ENCODE data around the gene AGPAT1. TPM values are rescaled to one million over a fixed set of nuclear protein-coding genes. Genes with fewer than 3 reads are reported as not detected.

AGPAT1 gene
- polyA plus RNA-seq, 2 of the 4 experiments (the other 2 are of a cell fraction), result 29.4 to 40.6 TPM

DNA sequence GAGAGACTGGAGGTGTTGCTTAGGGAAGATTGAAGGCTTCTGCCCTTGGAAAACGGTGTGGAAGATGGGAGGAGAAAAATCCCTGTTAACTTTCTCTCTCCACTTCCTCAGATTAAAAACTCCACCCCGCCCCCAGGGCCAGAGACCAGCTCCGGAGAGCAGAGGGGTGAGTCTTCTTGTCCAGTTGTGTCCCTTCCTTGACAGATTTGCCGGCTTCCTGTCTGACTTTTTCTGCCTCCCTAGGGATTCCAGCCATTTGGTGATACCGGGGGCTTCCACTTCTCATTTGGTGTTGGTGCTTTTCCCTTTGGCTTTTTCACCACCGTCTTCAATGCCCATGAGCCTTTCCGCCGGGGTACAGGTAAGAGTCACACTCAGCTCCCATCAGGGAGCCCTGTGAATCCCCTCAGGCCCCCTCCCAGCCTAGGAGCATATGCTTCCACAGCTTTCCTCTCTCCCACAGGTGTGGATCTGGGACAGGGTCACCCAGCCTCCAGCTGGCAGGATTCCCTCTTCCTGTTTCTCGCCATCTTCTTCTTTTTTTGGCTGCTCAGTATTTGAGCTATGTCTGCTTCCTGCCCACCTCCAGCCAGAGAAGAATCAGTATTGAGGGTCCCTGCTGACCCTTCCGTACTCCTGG is 4.0 kb upstream of the AGPAT1 start:
- no peak overlapping the region for H3K4me3 ChIP-seq
- peak overlapping the region; percentile 94 for H3K4me2 ChIP-seq
- FAIRE-seq, result no peak
- TF ChIP-seq TP53 (CRISPR knock-in tag; IDR thresholded peaks at IDR 0.05), result no peak
- no peak for TF ChIP-seq EHF (CRISPR knock-in tag; IDR thresholded peaks at IDR 0.05)
- TF ChIP-seq JUNB (IDR thresholded peaks at IDR 0.05), result no peak
- no peak for TF ChIP-seq RFX5 (IDR thresholded peaks at IDR 0.05)
- TF ChIP-seq MAZ (IDR thresholded peaks at IDR 0.05; ENCODE audit: borderline replicate concordance, low read depth, low read length), result no peak
- TF ChIP-seq EP300 (IDR thresholded peaks at IDR 0.05), result no peak
- TF ChIP-seq, protein P1, sequence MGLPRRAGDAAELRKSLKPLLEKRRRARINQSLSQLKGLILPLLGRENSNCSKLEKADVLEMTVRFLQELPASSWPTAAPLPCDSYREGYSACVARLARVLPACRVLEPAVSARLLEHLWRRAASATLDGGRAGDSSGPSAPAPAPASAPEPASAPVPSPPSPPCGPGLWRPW (IDR thresholded peaks at IDR 0.05), result no peak
- no peak for TF ChIP-seq HOXA7 (CRISPR knock-in tag; IDR thresholded peaks at IDR 0.05)
- no peak for TF ChIP-seq GATA3 (IDR thresholded peaks at IDR 0.05; ENCODE audit: borderline replicate concordance)
- no peak for TF ChIP-seq ZNF302 (CRISPR knock-in tag; IDR thresholded peaks at IDR 0.05)
- TF ChIP-seq POLR2AphosphoS2 (conservative IDR thresholded peaks at IDR 0.05; ENCODE audit: low read length), result no peak
- H3K27ac ChIP-seq, result no peak overlapping the region; a peak in 1 of 6 replicates
- H3K9me3 ChIP-seq, result no peaks in the 10 kb centered on the region
- no peak for DNase-seq (ENCODE audit: low read depth in 1 of 2, low spot score in 1 of 2)
- CTCF ChIA-PET, result interaction anchor here (0.9 to 1.5 kb wide), 2 partner anchors 9 to 96 kb away, joined by 3 to 6 read pairs; no protein-coding TSS in a partner anchor
- peaks cover 25% of the 10 kb centered on the region for H3K4me1 ChIP-seq
- POLR2A ChIA-PET, result interaction anchor here (1.3 kb wide), 1 partner anchor 16 kb away, joined by 5 read pairs; no protein-coding TSS in a partner anchor
- no peak for ATAC-seq
- WGBS (ENCODE audit: missing lambda C conversion rate), result 82% methylated on average over 10 of the region's 10 CpGs

DNA sequence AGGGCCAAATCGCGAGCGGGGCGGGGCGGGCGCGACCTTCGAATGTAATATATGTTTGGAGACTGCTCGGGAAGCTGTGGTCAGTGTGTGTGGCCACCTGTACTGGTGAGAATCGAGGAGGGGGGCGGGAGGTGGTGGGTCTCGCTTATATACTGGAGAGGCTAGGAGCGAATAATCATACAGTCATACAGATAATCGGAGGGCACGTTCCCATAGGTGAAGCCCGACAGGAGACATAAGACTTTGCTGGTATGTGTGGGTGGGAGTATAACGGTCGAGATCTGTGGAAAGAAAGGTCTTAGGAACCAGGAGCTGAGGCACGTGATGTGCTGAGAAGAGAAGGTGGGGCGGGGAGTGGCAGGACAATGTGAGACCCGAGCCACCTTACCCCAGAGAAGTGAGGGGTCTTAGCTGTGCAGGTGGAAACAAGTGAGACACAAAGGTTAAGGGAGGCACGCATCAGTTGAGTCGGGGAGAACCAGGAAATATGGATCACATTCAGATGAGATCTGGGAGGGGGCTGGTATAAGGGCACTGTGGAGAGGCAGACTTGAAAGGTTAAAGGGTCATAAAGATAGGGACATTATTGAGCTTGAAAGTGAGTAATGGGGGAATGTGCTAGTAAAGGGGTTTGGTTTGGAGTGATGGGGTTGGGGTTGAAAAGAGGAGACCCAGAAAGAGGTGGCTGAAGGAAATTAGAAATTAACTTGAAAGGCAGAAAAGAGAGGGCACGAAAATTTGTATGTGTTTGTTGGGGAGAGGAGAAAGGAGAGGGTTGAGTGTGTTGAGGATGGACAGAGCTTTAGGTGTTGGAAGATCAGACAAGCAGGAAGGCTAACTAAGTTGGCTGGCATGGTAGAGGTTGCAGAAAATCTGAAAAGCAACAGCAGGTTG is 2.9 kb upstream of the AGPAT1 start:
- Histone ChIP-seq H3K27ac (peak overlapping the region; percentile 77 to 99), H3K9me3 (no peaks in the 10 kb centered on the region), H3K4me1 (peaks cover 21% of the 10 kb centered on the region), H3K4me3 (peak overlapping the region; percentile 100), H3K4me2 (peak overlapping the region; percentile 94)
- ATAC-seq, result peak; percentile 2 to 8; a peak in 5 of 6 replicates
- no peak for FAIRE-seq
- 6% methylated on average over 13 of the region's 24 CpGs for WGBS (ENCODE audit: missing lambda C conversion rate)
- no peak for DNase-seq (ENCODE audit: low read depth in 1 of 2, low spot score in 1 of 2)
- POLR2A ChIA-PET, result interaction anchor here (1.3 kb wide), 1 partner anchor 17 kb away, joined by 5 read pairs; no protein-coding TSS in a partner anchor
- TF ChIP-seq, protein P2, sequence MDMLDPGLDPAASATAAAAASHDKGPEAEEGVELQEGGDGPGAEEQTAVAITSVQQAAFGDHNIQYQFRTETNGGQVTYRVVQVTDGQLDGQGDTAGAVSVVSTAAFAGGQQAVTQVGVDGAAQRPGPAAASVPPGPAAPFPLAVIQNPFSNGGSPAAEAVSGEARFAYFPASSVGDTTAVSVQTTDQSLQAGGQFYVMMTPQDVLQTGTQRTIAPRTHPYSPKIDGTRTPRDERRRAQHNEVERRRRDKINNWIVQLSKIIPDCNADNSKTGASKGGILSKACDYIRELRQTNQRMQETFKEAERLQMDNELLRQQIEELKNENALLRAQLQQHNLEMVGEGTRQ (IDR thresholded peaks at IDR 0.05), result peak; percentile 34; the same call in 1 of the 2 replicates
- TF ChIP-seq HOXA7 (CRISPR knock-in tag; IDR thresholded peaks at IDR 0.05) (no peak), BHLHE40 (IDR thresholded peaks at IDR 0.05; ENCODE audit: low read depth, low read length) (no peak), KDM1A (IDR thresholded peaks at IDR 0.05; ENCODE audit: low read depth) (no peak), SMC3 (IDR thresholded peaks at IDR 0.05) (no peak)
- TF ChIP-seq, protein P1 (IDR thresholded peaks at IDR 0.05), result no peak
- TF ChIP-seq, protein P3, sequence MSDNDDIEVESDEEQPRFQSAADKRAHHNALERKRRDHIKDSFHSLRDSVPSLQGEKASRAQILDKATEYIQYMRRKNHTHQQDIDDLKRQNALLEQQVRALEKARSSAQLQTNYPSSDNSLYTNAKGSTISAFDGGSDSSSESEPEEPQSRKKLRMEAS (IDR thresholded peaks at IDR 0.05), result no peak
- CTCF ChIA-PET, result interaction anchor here (0.6 to 1.5 kb wide), 5 partner anchors 10 to 95 kb away, joined by 3 to 6 read pairs (median 3); no protein-coding TSS in a partner anchor

DNA sequence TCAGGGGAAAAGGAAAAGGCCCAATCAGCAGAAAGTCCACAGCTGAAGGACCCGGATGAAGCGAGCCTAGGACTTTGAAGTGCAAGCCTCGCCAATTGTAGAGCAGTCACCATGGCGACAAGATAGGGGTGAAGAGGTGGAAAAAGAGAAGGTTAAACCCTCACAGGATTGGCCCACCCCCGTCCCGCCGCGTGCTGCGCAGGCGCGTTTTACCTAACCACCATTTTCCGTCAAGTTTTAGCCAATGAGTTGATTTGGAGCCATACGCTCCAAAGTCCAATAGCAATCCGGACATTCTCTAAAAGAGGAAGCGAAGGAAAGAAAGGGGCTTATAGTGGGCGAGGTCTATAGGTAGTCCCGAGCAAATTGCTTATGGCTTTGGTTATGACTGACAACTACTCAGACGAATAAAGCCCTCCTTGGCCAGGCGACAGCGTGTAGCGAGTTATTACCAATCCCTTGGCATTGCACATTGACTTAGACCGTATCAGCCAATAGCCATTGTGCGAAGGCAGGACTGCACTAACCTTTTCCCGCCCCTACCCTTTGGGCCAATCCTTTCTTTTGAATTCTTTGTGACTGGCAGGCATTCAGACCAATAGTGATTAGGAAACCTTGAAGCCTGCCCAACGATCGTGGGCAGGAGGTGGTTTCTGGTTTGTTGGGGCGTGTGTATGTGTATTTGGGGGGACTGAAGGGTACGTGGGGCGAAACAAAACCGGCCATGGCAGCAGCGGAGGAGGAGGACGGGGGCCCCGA is 2.1 kb upstream of the AGPAT1 start, which contains the start of gene RNF5:
RNF5 (plus strand) TSS at position 618 of the 759 bp plus-strand sequence; CDS start at position 725, 107 bp downstream.
- Histone ChIP-seq H3K4me2 (peak within 1 kb of the TSS; percentile 94), H3K4me3 (peak within 1 kb of the TSS; percentile 100), H3K4me1 (peaks cover 20% of the 10 kb centered on the region), H3K9me3 (no peaks in the 10 kb centered on the region), H3K27ac (peak within 1 kb of the TSS; percentile 97 to 99)
- peak; percentile 95 to 100 for DNase-seq (ENCODE audit: low read depth in 1 of 2, low spot score in 1 of 2)
- ATAC-seq, result peak; percentile 79 to 91
- FAIRE-seq, result no peak
- WGBS (ENCODE audit: missing lambda C conversion rate), result 4% methylated on average over 30 of the region's 33 CpGs
- POLR2A ChIA-PET, result interaction anchor here (1.0 to 2.5 kb wide), 6 partner anchors 11 to 63 kb away, joined by 3 to 24 read pairs (median 5); partner anchors contain the start of genes FKBPL and PBX2
- CTCF ChIA-PET, result interaction anchor here (0.6 to 1.5 kb wide), 5 partner anchors 10 to 60 kb away, joined by 3 to 6 read pairs (median 4); no protein-coding TSS in a partner anchor
- TF ChIP-seq CBX2 (IDR thresholded peaks at IDR 0.05; ENCODE audit: borderline replicate concordance, low read depth), result no peak
- TF ChIP-seq, protein P4, sequence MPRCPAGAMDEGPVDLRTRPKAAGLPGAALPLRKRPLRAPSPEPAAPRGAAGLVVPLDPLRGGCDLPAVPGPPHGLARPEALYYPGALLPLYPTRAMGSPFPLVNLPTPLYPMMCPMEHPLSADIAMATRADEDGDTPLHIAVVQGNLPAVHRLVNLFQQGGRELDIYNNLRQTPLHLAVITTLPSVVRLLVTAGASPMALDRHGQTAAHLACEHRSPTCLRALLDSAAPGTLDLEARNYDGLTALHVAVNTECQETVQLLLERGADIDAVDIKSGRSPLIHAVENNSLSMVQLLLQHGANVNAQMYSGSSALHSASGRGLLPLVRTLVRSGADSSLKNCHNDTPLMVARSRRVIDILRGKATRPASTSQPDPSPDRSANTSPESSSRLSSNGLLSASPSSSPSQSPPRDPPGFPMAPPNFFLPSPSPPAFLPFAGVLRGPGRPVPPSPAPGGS (IDR thresholded peaks at IDR 0.05), result no peak
- no peak for TF ChIP-seq EP300 (IDR thresholded peaks at IDR 0.05)
- no peak for TF ChIP-seq ZC3H11A (IDR thresholded peaks at IDR 0.05)
- TF ChIP-seq ZSCAN20 (CRISPR knock-in tag; IDR thresholded peaks at IDR 0.05), result no peak
- TF ChIP-seq, protein P5, sequence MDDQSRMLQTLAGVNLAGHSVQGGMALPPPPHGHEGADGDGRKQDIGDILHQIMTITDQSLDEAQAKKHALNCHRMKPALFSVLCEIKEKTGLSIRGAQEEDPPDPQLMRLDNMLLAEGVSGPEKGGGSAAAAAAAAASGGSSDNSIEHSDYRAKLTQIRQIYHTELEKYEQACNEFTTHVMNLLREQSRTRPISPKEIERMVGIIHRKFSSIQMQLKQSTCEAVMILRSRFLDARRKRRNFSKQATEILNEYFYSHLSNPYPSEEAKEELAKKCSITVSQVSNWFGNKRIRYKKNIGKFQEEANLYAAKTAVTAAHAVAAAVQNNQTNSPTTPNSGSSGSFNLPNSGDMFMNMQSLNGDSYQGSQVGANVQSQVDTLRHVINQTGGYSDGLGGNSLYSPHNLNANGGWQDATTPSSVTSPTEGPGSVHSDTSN (IDR thresholded peaks at IDR 0.05), result peak; percentile 97
- TF ChIP-seq SMC3 (IDR thresholded peaks at IDR 0.05), result no peak
- peak; percentile 21; the same call in 1 of the 2 replicates for TF ChIP-seq RFX5 (IDR thresholded peaks at IDR 0.05)
- TF ChIP-seq CEBPB (IDR thresholded peaks at IDR 0.05), result no peak
- TF ChIP-seq, protein P6, sequence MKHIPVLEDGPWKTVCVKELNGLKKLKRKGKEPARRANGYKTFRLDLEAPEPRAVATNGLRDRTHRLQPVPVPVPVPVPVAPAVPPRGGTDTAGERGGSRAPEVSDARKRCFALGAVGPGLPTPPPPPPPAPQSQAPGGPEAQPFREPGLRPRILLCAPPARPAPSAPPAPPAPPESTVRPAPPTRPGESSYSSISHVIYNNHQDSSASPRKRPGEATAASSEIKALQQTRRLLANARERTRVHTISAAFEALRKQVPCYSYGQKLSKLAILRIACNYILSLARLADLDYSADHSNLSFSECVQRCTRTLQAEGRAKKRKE (CRISPR knock-in tag; IDR thresholded peaks at IDR 0.05; ENCODE audit: low read depth), result no peak
